Measurements from ENCODE around the gene MORN1. TPM values are rescaled to one million over a fixed set of nuclear protein-coding genes. Genes with fewer than 3 reads are reported as not detected.

MORN1 gene
- total and polyA plus RNA-seq, 9 of the 15 experiments (the other 6 are each of a cell fraction or from before 2014, with no cell fraction given), result 0.24 to 9.3 (median 4.2) TPM

DNA sequence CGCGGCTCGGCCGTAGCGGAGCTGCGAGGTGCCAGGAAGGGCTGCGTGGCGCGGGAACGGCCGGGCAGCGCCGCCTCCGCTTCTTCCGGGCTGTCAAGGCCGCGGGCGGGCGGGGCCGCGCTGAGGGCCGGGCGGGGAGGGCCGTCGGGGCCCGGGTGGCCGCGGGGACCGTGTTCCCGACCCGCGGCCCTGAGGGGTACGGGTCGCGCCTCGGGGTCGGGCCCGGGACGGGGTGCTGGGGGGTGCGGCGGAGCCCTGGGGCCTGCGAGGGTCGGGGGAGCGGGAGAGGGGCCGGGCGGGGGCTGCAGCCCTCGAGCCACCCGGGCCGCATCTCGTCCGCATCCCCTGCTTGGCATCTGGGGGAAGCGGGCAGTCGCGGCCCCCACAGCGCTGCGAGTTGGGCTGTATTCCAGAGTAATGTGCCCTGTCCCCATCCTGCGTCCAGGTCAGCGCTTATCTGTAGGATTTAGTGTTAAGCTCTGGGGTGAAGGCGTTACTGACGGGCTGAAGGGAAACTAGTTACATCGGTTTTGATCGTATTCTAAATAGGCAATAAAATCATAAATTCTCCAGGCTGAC is 666 bp upstream of the MORN1 start (continued):
- TF ChIP-seq ZNF740 (CRISPR knock-in tag; IDR thresholded peaks at IDR 0.05) (peak; percentile 1; the same call in 1 of the 2 replicates), ZNF740 (tag; IDR thresholded peaks at IDR 0.05) (no peak), ELF1 (tag; IDR thresholded peaks at IDR 0.05) (peak; percentile 78), PRPF4 (IDR thresholded peaks at IDR 0.05; ENCODE audit: insufficient read depth, low read depth, low read length, poor library complexity, severe bottlenecking) (no peak), THRB (CRISPR knock-in tag; conservative IDR thresholded peaks at IDR 0.05) (no peak), ZBTB9 (CRISPR knock-in tag; IDR thresholded peaks at IDR 0.05) (0 out of 2 replicates have a peak, but pooled peaks have one; percentile 28), ZBTB17 (CRISPR knock-in tag; IDR thresholded peaks at IDR 0.05) (peak; percentile 17; the same call in 1 of the 2 replicates), NUFIP1 (IDR thresholded peaks at IDR 0.05; ENCODE audit: partially characterized antibody) (no peak), TSHZ1 (CRISPR knock-in tag; IDR thresholded peaks at IDR 0.05) (no peak), ZNF239 (CRISPR knock-in tag; IDR thresholded peaks at IDR 0.05) (no peak), FOXA1 (IDR thresholded peaks at IDR 0.05; ENCODE audit: borderline replicate concordance) (no peak)

Measured in K562 (cell line).